Immature natural killer cell (primary cell): ENCODE measurements around the gene KYNU. TPM values are rescaled to one million over a fixed set of nuclear protein-coding genes. Genes with fewer than 3 reads are reported as not detected.
"Not testable (repeated sequence)": the region's sequence is repeated elsewhere in the genome, so short reads cannot be mapped to it uniquely, and the experiment has no call there.

Experiments used
- DNase-seq, 3 donors: peaks; one replicate each; pipeline ENCODE4 v3.0.0; 2022; ENCODE audit warnings: mixed read lengths in 1 of 3
- H3K27ac Mint-ChIP-seq, 6 donors: one replicate each; pipeline ENCODE4 v1.8.0; 2020; ENCODE audit warnings: mixed read lengths in 6 of 6, mild to moderate bottlenecking in 5 of 6, inconsistent platforms in 4 of 6, moderate library complexity in 3 of 6
- H3K27me3 Mint-ChIP-seq, 3 donors: one replicate each; pipeline ENCODE4 v1.8.0; 2020 to 2021; ENCODE audit warnings: low read depth in 3 of 3, mild to moderate bottlenecking in 3 of 3, mixed read lengths in 3 of 3, moderate library complexity in 3 of 3, inconsistent platforms in 1 of 3
- H3K36me3 Mint-ChIP-seq, 3 donors: one replicate each; pipeline ENCODE4 v1.8.0; 2020; ENCODE audit warnings: mixed read lengths in 3 of 3, inconsistent platforms in 2 of 3, mild to moderate bottlenecking in 2 of 3
- H3K4me1 Mint-ChIP-seq, 2 donors: one replicate each; pipeline ENCODE4 v1.8.0; 2020; ENCODE audit warnings: inconsistent platforms in 2 of 2, mild to moderate bottlenecking in 2 of 2, mixed read lengths in 2 of 2, moderate library complexity in 1 of 2
- H3K4me3 Mint-ChIP-seq, 5 donors: one replicate each; pipeline ENCODE4 v1.8.0; 2020; ENCODE audit warnings: mild to moderate bottlenecking in 5 of 5, mixed read lengths in 5 of 5, inconsistent platforms in 3 of 5, moderate library complexity in 3 of 5
- H3K9me3 Mint-ChIP-seq, 6 donors: one replicate each; pipeline ENCODE4 v1.8.0; 2020; ENCODE audit warnings: mild to moderate bottlenecking in 6 of 6, mixed read lengths in 6 of 6, inconsistent platforms in 4 of 6, moderate library complexity in 3 of 6
- polyA plus RNA-seq, 3 donors: library from polyadenylated mRNA; unstranded; fragments of 300-500 nt; fragmentation: Illumina TruSeq; gene quantifications; one replicate each; pipeline ENCODE4 v1.2.3, GENCODE V29; 2021

KYNU gene
- polyA plus RNA-seq, 3 donors from 2014 or later, result 0.84 to 4.4 (median 4.3) TPM

DNA sequence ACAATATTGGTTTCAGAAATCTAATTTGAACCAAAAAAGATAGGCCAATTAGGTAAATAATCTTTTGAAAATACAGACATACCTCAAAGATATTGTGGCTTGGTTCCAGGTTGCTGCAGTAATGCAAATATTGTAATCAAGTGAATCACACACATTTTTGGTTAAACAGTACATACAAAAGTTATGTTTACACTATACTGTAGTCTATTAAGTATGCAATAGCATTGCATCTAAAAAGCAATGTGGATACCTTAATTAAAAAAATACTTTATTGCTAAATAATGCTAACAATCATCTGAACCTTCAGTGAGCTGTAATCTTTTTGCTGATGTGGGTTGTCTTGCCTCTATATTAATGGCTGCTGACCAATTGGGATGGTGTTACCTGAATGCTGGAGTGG, 67.3 kb downstream of the KYNU start:
- H3K36me3 Mint-ChIP-seq, result no peaks in the 10 kb centered on the region
- DNase-seq, result no peak
- peaks cover 0 to 5% (median under 1%) of the 10 kb centered on the region in 6 donors for H3K9me3 Mint-ChIP-seq
- no peaks in the 10 kb centered on the region for H3K4me1 Mint-ChIP-seq
- H3K27me3 Mint-ChIP-seq, result peaks cover 0 to 11% (median 0%) of the 10 kb centered on the region in 3 donors
- H3K27ac Mint-ChIP-seq, result no peak overlapping the region
- no peak overlapping the region for H3K4me3 Mint-ChIP-seq

DNA sequence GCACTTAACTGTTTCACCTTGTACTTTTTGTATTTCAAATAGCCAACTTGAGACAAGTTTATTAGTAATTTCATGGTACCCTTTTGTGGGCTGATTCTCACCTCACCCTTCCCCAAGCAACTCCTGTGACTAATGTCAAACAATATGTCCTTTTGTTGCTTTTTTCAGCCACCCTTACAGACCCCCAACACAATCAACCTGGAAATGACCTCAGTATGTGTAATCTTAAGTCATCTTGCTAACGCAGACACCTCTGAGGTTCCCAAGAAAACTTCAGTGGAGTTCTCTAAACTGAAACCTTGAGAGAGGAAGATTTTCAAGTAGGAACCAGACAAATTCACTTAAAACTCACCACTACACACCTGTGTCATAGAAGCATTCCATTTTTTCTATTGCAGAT, 69.5 kb downstream of the KYNU start:
- Mint-ChIP-seq H3K4me1 (no peaks in the 10 kb centered on the region), H3K9me3 (peaks cover 0 to 8% (median 2%) of the 10 kb centered on the region in 6 donors), H3K4me3 (no peak overlapping the region), H3K27me3 (peaks cover 0 to 14% (median 2%) of the 10 kb centered on the region in 3 donors), H3K36me3 (no peaks in the 10 kb centered on the region), H3K27ac (no peak overlapping the region)
- DNase-seq, result no peak

DNA sequence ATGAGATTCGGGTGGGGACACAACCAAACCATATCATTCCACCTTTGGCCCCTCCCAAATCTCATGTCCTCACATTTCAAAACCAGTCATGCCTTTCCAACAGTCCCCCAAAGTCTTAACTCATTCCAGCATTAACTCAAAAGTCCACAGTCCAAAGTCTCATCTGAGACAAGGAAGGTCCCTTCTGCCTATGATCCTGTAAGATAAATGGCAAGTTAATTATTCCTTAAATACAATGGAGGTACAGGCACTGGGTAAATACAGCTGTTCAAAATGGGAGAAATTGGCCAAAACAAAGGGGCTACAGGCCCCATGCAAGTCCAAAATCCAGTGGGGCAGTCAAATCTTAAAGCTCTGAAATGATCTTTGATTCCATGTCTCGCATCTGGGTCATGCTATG, 71.3 kb downstream of the KYNU start:
- not testable (repeated sequence) for H3K9me3 Mint-ChIP-seq, H3K4me1 Mint-ChIP-seq, H3K4me3 Mint-ChIP-seq, DNase-seq, H3K27ac Mint-ChIP-seq, H3K36me3 Mint-ChIP-seq
- H3K27me3 Mint-ChIP-seq, result peaks cover 0 to 14% (median 2%) of the 10 kb centered on the region in 3 donors

DNA sequence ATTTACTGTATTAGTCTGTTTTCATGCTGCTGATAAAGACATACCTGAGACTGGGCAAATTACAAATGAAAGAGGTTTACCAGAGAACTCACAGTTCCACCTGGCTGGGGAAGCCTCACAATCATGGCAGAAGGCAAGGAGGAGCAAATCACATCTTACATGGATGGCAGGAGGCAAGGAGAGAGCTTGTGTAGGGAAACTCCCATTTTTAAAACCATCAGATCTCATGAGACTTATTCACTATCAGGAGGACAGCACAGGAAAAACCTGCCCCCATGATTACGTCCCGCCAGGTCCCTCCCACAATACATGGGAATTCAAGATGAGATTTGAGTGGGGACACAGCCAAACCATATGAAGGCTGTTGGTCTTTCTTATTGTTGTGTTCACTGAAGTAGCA, 72.9 kb downstream of the KYNU start:
- H3K27me3 Mint-ChIP-seq, result peaks cover 0 to 13% (median 2%) of the 10 kb centered on the region in 3 donors
- H3K27ac Mint-ChIP-seq, DNase-seq, H3K9me3 Mint-ChIP-seq, H3K4me3 Mint-ChIP-seq, H3K4me1 Mint-ChIP-seq, H3K36me3 Mint-ChIP-seq: not testable (repeated sequence)

DNA sequence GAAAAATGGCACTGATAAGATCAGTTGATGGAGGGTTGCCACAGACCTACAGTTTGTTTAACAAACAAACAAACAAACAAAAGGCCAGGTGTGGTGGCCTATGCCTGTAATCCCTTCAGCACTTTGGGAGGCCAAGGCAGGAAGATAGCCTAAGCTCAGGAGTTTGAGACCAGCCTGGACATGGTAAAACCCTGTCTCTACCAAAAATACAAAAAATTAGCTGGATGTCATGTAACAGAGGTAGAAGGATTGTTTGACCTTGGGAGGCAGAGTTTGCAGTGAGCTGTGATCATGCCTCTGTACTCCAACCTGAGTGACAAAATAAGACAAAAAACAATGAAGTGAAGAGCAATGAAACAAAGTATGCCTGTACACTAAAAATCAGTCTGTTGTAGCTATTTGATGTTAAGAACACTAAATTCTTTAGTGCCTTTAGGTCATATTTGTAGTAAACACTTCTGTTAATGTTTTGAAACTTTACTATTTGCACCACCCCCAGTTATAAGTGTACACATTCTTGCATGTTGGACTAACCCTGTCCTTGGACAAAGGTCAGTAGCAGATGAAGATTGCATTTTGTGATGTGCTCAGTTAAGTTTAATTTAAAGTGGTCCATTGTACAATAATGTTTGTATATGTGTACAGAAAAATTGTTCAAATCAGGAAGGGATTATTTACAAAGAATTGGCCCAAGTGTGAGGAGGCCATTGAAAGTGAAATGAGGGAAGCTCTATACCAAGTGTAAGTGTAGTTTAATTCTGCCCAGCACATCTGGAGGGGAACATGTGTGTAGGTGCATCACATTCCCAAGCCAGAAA, 73.9 kb downstream of the KYNU start:
- Mint-ChIP-seq H3K4me3 (no peak overlapping the region), H3K4me1 (no peaks in the 10 kb centered on the region), H3K36me3 (no peaks in the 10 kb centered on the region), H3K27ac (no peak overlapping the region), H3K9me3 (peaks cover 0 to 8% (median 2%) of the 10 kb centered on the region in 6 donors), H3K27me3 (peaks cover 0 to 11% (median 2%) of the 10 kb centered on the region in 3 donors)
- DNase-seq, result no peak

DNA sequence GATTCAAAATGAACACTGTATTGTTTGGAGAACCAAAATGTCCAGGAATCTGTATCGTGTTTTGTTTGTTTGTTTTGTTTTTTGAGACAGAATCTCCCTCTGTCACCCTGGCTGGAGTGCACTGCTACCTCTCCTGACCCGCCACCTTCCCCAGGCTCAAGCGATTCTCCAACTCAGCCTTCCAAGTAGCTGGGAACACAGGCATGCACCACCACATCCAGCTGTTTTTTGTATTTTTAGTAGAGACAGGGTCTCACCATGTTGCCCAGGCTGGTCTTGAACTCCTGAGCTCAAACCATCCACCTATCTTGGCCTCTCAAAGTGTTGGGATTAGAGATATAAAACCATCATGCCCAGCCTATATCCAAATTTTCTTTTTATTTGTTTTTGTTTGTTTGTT, 74.6 kb downstream of the KYNU start:
- H3K36me3 Mint-ChIP-seq, result no peaks in the 10 kb centered on the region
- H3K9me3 Mint-ChIP-seq, result peaks cover 0 to 8% (median 2%) of the 10 kb centered on the region in 6 donors
- no peak overlapping the region for H3K4me3 Mint-ChIP-seq
- no peaks in the 10 kb centered on the region for H3K4me1 Mint-ChIP-seq
- no peak for DNase-seq
- H3K27ac Mint-ChIP-seq, result no peak overlapping the region
- H3K27me3 Mint-ChIP-seq, result peaks cover 0 to 7% (median 2%) of the 10 kb centered on the region in 3 donors

DNA sequence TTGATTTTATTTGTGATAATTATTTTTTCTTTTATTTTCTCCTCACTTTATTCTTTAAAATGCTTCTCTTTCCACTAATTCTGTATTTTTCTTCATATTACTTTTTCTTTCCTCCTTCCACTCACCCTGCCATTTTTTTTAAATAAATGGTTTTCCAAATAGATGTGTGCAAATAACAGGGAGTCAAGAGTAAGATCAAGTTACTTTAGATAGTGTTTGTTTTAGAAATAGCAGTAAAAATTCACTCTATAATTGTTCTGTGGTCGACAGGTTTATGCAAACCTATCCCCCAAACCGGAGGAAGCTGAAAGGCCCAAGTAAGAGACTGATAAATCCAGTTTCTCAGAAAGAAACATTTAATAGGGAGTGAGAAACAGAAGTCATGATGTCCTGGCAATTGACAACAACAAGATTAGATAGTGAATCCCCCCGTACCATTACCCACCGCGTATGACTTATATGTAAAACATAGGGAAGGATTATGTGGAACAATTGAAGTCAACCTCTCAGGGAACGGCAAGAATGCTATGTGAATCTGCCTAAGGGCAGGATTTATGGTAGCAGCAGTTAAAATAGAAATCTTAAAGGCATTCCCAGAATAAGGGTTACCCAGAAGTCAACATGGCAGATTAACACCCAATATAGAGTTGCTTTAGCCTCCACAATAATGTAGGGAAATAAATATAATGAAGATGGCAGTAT, 75.5 kb downstream of the KYNU start:
- DNase-seq, result no peak
- H3K9me3 Mint-ChIP-seq, result peaks cover 0 to 8% (median 2%) of the 10 kb centered on the region in 6 donors
- H3K36me3 Mint-ChIP-seq, result no peaks in the 10 kb centered on the region
- no peak overlapping the region for H3K4me3 Mint-ChIP-seq
- no peaks in the 10 kb centered on the region for H3K4me1 Mint-ChIP-seq
- peaks cover 0 to 8% (median 2%) of the 10 kb centered on the region in 3 donors for H3K27me3 Mint-ChIP-seq
- no peak overlapping the region for H3K27ac Mint-ChIP-seq

DNA sequence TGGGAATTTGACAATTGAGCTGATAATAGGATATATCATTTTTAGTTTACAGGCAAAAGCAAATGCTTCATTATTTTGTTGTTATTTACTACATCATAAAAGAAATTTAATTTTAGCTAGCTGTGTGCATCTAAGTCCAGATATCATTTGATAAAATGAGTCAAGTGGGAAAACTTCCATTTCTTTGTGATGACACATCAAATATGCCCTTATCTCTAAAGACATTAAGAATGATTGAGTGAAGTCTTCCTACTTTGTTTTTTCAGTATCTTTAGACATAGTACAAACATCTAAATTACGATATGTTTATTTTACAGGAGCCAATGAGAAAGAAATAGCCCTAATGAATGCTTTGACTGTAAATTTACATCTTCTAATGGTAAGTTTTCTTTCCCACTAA, 77.0 kb downstream of the KYNU start:
- Mint-ChIP-seq H3K4me1 (no peaks in the 10 kb centered on the region), H3K4me3 (no peak overlapping the region), H3K9me3 (peaks cover 0 to 8% (median 2%) of the 10 kb centered on the region in 6 donors), H3K27me3 (peaks cover 0 to 4% (median 2%) of the 10 kb centered on the region in 3 donors), H3K36me3 (no peaks in the 10 kb centered on the region), H3K27ac (no peak overlapping the region)
- DNase-seq, result no peak

DNA sequence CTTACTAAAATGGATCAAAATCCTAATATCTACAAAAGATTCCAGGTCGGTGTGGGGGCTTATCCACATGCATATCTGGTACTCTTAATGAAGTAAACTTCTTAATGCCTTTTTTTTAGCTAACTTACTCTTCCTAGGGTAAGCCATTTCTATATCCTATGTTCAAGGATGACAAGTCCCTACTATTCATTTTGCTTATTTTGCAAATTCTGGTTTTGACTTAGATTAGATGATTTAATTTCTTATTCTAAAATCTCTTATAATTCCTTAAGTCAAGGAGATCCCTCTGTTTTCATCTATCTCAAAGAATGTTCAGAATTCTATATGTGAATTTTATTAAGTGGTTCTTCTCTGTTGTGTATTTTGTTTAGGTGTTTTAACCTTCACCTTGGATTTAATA, 79.7 kb downstream of the KYNU start:
- peaks cover 0 to 2% (median under 1%) of the 10 kb centered on the region in 3 donors for H3K27me3 Mint-ChIP-seq
- H3K36me3 Mint-ChIP-seq, result no peaks in the 10 kb centered on the region
- peaks cover 0 to 2% (median 0%) of the 10 kb centered on the region in 6 donors for H3K9me3 Mint-ChIP-seq
- no peak overlapping the region for H3K27ac Mint-ChIP-seq
- H3K4me3 Mint-ChIP-seq, result no peak overlapping the region
- DNase-seq, result no peak
- H3K4me1 Mint-ChIP-seq, result no peaks in the 10 kb centered on the region

DNA sequence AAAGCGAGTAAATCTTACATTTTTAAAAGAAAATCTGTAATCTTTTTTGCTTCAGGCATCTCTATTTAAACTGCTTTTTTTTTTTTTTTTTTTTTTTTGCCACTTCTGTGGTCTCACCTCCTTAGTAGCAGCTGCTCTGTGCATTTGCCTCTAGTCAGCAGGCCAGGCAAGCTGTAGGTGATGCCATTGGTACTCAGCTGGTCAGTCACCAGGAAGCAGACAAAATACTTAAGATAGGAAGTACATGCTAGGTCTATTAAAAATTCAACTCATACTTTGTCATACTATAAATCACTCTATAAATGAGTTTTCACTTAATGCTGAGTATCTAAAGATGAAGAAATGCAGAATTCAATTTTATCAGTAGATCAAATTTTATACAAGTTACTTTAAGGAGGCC, 83.7 kb downstream of the KYNU start:
- Mint-ChIP-seq H3K36me3 (no peaks in the 10 kb centered on the region), H3K27me3 (peaks cover 0 to 4% (median 2%) of the 10 kb centered on the region in 3 donors), H3K4me3 (no peak overlapping the region), H3K9me3 (peaks cover 0 to 12% (median 4%) of the 10 kb centered on the region in 6 donors), H3K4me1 (no peaks in the 10 kb centered on the region), H3K27ac (no peak overlapping the region)
- no peak for DNase-seq

DNA sequence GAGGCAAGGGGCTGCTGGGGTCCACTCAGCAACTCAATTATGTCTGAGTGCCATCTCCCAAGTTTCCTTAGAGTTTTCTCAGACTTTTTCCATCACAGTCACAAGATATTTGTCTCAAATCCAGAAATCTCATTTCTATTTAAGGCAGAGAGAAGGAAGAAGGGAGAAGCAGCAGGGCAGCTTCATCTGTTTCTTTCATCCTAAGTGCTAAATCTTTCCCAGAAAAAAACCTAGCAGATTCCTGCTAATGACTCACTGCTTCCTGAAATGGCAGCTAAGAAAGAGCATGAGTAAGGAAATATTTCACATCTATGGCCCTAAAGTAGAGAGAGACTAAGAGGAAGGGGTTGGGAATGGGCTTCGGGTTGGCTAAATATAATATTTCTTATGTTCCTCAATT, 88.0 kb downstream of the KYNU start:
- DNase-seq, result no peak
- Mint-ChIP-seq H3K9me3 (peaks cover 0 to 12% (median 4%) of the 10 kb centered on the region in 6 donors), H3K27me3 (peaks cover 0 to 2% (median 2%) of the 10 kb centered on the region in 3 donors), H3K4me3 (no peak overlapping the region), H3K36me3 (no peaks in the 10 kb centered on the region), H3K27ac (no peak overlapping the region), H3K4me1 (no peaks in the 10 kb centered on the region)

DNA sequence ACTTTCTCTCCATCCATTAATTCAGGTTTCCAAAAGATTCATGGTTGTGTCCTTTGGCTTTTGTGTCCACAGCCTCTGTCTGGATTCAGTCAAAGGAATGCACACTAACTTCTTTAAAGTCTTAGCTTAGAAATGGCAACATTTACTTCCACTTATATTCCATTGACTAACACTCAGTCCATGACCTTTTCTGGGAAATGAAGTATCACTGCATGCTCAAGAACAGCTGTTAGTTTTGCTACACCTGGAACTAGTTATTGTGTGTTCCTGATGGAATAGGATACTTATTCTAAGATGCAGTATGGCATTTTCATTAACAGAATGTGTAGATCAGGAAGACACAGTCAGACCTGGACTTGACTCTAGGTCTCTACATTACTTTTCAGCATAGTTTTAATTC, 88.8 kb downstream of the KYNU start:
- Mint-ChIP-seq H3K4me1 (no peaks in the 10 kb centered on the region), H3K36me3 (no peaks in the 10 kb centered on the region), H3K9me3 (peaks cover 0 to 12% (median 4%) of the 10 kb centered on the region in 6 donors), H3K27ac (no peak overlapping the region), H3K27me3 (peaks cover 2% of the 10 kb centered on the region in 3 donors), H3K4me3 (no peak overlapping the region)
- no peak for DNase-seq

DNA sequence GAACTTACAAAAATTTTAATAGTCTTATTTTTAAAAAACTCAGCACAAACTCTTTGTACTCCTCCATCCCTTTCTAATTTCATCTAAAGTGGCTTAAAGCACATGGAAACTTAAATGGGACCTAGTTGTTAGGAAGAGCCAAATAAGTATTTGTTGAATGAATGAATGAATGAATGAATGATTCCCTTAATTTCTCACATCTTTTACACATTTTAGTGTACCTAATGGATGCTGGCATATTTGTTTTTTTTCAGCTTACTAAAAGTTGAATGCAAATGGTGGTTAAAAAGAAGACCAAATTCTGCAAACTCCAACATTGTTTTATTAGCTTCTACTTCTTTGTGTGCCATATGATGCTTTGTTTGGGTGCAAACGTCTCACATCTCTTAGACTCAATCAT, 89.6 kb downstream of the KYNU start:
- H3K27me3 Mint-ChIP-seq, result peaks cover 2% of the 10 kb centered on the region in 3 donors
- H3K4me3 Mint-ChIP-seq, result no peak overlapping the region
- no peak overlapping the region for H3K27ac Mint-ChIP-seq
- no peaks in the 10 kb centered on the region for H3K36me3 Mint-ChIP-seq
- no peak for DNase-seq
- H3K9me3 Mint-ChIP-seq, result peaks cover 0 to 12% (median 4%) of the 10 kb centered on the region in 6 donors
- H3K4me1 Mint-ChIP-seq, result no peaks in the 10 kb centered on the region

DNA sequence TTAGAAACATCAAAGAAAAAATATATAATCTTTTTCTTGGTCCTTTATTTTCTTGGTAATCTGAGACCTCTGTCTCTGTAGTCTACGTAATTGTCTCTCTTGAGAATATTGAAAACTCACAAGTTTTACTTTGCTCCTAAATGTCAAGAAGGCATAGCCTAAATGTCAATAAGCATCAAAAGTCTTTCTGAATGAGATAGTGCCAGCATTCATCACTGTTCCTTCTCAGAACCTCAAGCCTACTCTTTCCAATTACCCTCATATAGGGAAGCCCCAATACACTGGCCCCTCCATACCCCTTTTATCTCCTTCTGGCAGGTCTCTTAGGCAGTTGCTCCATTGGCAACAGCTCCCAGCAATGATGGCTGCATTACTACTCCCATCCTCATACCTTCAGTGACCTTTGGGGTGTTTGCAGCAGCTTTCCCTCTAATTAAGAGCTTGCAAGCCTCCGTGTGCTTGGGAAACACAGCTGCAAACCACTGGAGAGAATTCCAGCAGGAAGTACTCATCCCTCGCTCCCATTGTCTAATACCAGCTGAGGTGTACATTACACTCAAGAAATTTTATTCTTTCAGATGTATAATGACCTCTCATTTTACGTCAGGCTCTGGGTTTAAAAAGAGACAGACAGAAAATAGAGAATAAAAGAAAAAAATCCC, 95.8 kb downstream of the KYNU start:
- Mint-ChIP-seq H3K4me3 (no peak overlapping the region), H3K9me3 (no peaks in the 10 kb centered on the region), H3K27ac (no peak overlapping the region), H3K4me1 (no peaks in the 10 kb centered on the region), H3K27me3 (peaks cover 0 to 2% (median 2%) of the 10 kb centered on the region in 3 donors), H3K36me3 (no peaks in the 10 kb centered on the region)
- DNase-seq, result no peak
